ENCODE results near the gene ERC2.
A peak's percentile ranks its signal among the peaks of the same experiment; 100 is the strongest.

DNA sequence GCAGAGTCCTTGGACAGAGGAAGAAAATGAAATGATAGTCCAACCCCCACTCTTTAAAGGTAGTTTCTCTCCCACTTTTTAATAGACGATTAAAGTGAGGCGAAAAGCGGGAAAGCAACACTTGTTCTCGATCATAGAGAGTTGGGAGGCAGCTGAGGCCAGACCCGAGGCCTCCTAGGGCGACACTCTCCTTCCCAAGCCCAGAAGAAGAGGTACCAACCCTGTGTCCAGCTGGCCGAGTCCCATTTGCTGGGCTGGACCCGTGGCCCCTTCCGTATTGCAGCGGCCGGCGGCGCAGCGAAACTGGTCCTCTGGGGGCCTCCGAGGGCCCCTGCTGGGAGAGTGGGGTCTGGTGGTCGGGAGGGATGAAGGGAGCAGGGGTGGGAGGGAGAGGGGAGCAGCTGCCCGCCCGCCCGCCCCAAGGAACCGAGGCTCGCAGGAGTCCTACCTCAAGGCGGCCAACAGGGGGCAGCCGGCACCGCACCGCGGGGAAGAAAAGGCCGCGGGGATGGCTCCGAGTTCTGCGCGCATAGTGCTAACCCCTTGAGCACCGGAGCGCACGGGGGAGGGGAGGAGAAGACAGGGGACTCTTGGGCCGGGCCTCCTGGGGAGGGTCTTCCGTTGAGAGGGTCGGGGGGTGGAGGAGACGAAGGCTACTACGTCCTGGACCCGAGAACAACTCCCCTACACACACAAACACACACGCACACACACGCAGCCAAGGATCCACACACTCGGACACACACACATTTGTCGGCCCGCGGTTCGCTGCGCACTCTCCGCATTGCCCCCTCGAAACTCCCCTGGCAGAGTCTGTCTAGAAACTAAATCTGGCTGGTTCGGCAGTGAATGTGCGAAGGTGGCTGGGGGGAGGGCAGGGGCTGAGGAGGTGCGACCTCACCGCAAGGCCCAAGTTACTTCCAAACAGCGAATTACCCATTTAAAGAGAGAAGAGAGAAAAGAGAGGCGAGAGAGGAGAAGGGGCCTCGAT is 983.2 kb downstream of the ERC2 start:
- TF ChIP-seq, protein P1, sequence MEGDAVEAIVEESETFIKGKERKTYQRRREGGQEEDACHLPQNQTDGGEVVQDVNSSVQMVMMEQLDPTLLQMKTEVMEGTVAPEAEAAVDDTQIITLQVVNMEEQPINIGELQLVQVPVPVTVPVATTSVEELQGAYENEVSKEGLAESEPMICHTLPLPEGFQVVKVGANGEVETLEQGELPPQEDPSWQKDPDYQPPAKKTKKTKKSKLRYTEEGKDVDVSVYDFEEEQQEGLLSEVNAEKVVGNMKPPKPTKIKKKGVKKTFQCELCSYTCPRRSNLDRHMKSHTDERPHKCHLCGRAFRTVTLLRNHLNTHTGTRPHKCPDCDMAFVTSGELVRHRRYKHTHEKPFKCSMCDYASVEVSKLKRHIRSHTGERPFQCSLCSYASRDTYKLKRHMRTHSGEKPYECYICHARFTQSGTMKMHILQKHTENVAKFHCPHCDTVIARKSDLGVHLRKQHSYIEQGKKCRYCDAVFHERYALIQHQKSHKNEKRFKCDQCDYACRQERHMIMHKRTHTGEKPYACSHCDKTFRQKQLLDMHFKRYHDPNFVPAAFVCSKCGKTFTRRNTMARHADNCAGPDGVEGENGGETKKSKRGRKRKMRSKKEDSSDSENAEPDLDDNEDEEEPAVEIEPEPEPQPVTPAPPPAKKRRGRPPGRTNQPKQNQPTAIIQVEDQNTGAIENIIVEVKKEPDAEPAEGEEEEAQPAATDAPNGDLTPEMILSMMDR (IDR thresholded peaks at IDR 0.05), result peak; percentile 80
- no peak for TF ChIP-seq ZFX (IDR thresholded peaks at IDR 0.05; ENCODE audit: borderline replicate concordance)

Data from 22Rv1 (cell line).